HepG2 (cell line): ENCODE data around the gene MTX1. TPM values are rescaled to one million over a fixed set of nuclear protein-coding genes. Genes with fewer than 3 reads are reported as not detected.

Experiments
- CBX1 ChIP-seq: IDR thresholded peaks from one replicate; pipeline ENCODE4 v1.6.1; 2016; ENCODE audit warnings: antibody characterized with exemption, low read depth
- CEBPG ChIP-seq: IDR thresholded peaks from 2 replicates; pipeline ENCODE4 v1.6.1; 2016
- EP300 ChIP-seq, 3 experiments: sonication (generic) in 1 of 3; formaldehyde crosslinking in 1 of 3; IDR thresholded peaks; 2 replicates each; pipeline versions ENCODE4 v1.5.1 to v1.6.1; 2011 to 2020; ENCODE audit warnings: low read depth in 2 of 3, low read length in 2 of 3, borderline replicate concordance in 1 of 3, improper control_type of control experiment in 1 of 3, mild to moderate bottlenecking in 1 of 3, missing genetic modification reagents in 1 of 3, moderate library complexity in 1 of 3
- FOXA3 ChIP-seq: IDR thresholded peaks from 2 replicates; pipeline ENCODE4 v1.6.1; 2016; ENCODE audit warnings: missing genetic modification reagents, missing compliant biosample characterization
- FOXM1 ChIP-seq: sonication (generic); formaldehyde crosslinking; IDR thresholded peaks from 2 replicates; pipeline ENCODE4 v1.5.0; 2020; ENCODE audit warnings: missing genetic modification reagents
- FOXP1 ChIP-seq, 2 experiments: fragments of 450-650 bp in 1 of 2; IDR thresholded peaks; 2 replicates each; pipeline ENCODE4 v1.6.1; 2017 to 2018; ENCODE audit warnings: antibody characterized with exemption in 1 of 2
- GTF3A ChIP-seq: sonication (generic); formaldehyde crosslinking; conservative IDR thresholded peaks from 2 replicates; pipeline ENCODE4 v1.4.0; 2020; ENCODE audit warnings: mild to moderate bottlenecking, missing genetic modification reagents
- HDAC2 ChIP-seq: sonication (generic); formaldehyde crosslinking; IDR thresholded peaks from 2 replicates; pipeline ENCODE4 v1.4.0; 2020; ENCODE audit warnings: missing genetic modification reagents
- MAZ ChIP-seq, 2 experiments: sonication (generic) in 1 of 2; formaldehyde crosslinking in 1 of 2; IDR thresholded peaks; 2 replicates each; pipeline versions ENCODE4 v1.5.0 to v1.6.1; 2012 to 2020; ENCODE audit warnings: low read depth in 2 of 2, mild to moderate bottlenecking in 2 of 2, borderline replicate concordance in 1 of 2, improper control_type of control experiment in 1 of 2, low read length in 1 of 2, missing genetic modification reagents in 1 of 2, moderate library complexity in 1 of 2
- MED13 ChIP-seq: sonication (generic); formaldehyde crosslinking; IDR thresholded peaks from 2 replicates; pipeline ENCODE4 v1.5.0; 2020; ENCODE audit warnings: missing genetic modification reagents
- POGZ ChIP-seq: sonication (generic); formaldehyde crosslinking; IDR thresholded peaks from 2 replicates; pipeline ENCODE4 v1.4.0; 2020; ENCODE audit warnings: mild to moderate bottlenecking, missing genetic modification reagents
- TGIF2 ChIP-seq: IDR thresholded peaks from 2 replicates; pipeline ENCODE4 v1.6.1; 2016; ENCODE audit warnings: control low read depth, missing compliant biosample characterization
- YEATS4 ChIP-seq: sonication (generic); formaldehyde crosslinking; IDR thresholded peaks from 2 replicates; pipeline ENCODE4 v1.4.0; 2020; ENCODE audit warnings: missing genetic modification reagents, borderline replicate concordance
- ZBTB1 ChIP-seq: sonication (generic); formaldehyde crosslinking; IDR thresholded peaks from 2 replicates; pipeline ENCODE4 v1.4.0; 2020; ENCODE audit warnings: missing genetic modification reagents, borderline replicate concordance
- ZEB1 ChIP-seq: IDR thresholded peaks from 2 replicates; pipeline ENCODE4 v1.6.1; 2012; ENCODE audit warnings: mild to moderate bottlenecking, low read depth, inconsistent platforms; ENCODE audit not compliant: insufficient replicate concordance
- ZNF263 ChIP-seq: sonication (generic); formaldehyde crosslinking; IDR thresholded peaks from 2 replicates; pipeline ENCODE4 v1.4.0; 2020; ENCODE audit warnings: missing genetic modification reagents
- ZNF557 ChIP-seq: sonication (generic); formaldehyde crosslinking; IDR thresholded peaks from 2 replicates; pipeline ENCODE4 v1.4.0; 2020; ENCODE audit warnings: missing genetic modification reagents
- ZNF605 ChIP-seq: sonication (generic); formaldehyde crosslinking; IDR thresholded peaks from 2 replicates; pipeline ENCODE4 v1.8.0; 2022; ENCODE audit warnings: mild to moderate bottlenecking, missing genetic modification reagents
- ZXDC ChIP-seq: sonication (generic); formaldehyde crosslinking; IDR thresholded peaks from 2 replicates; pipeline ENCODE4 v1.5.0; 2020; ENCODE audit warnings: mild to moderate bottlenecking, missing genetic modification reagents
- ZZZ3 ChIP-seq: sonication (generic); formaldehyde crosslinking; IDR thresholded peaks from 2 replicates; pipeline ENCODE4 v1.4.0; 2020; ENCODE audit warnings: missing genetic modification reagents, mild to moderate bottlenecking, borderline replicate concordance
- polyA plus RNA-seq, 8 experiments: library from polyadenylated mRNA; depleted of rRNA in 3 of 8; stranded (reverse) in 7 of 8; unstranded in 1 of 8; fragments of >200 nt; fragmentation: Illumina TruSeq in 4 of 8; extraction: Trizol in 4 of 8; gene quantifications; 2 replicates each; pipeline versions ENCODE4 v1.2.1 to v1.2.3, GENCODE V29; 2011 to 2016; ENCODE audit warnings: low read depth in 4 of 8, missing spikeins in 1 of 8, mixed read lengths in 1 of 8; ENCODE audit not compliant: insufficient read depth in 1 of 8
- total RNA-seq, 5 experiments: library from RNA; depleted of rRNA; stranded (reverse); fragments of >200 nt; fragmentation: Illumina TruSeq; extraction: Trizol; gene quantifications; 2 replicates each; pipeline ENCODE4 v1.2.3, GENCODE V29; 2016; ENCODE audit warnings: low read depth in 1 of 5
- TF ChIP-seq, protein P1 (sequence below): sonication (generic); formaldehyde crosslinking; IDR thresholded peaks from 2 replicates; pipeline ENCODE4 v1.5.0; 2020; ENCODE audit warnings: mild to moderate bottlenecking, missing genetic modification reagents
- TF ChIP-seq, protein P2 (sequence below): sonication (generic); formaldehyde crosslinking; IDR thresholded peaks from 2 replicates; pipeline ENCODE4 v1.8.1; 2022; ENCODE audit warnings: low read depth, mild to moderate bottlenecking, missing genetic modification reagents

MTX1 gene
- total and polyA plus RNA-seq, 2 of the 13 experiments (the other 11 are each of a cell fraction or from before 2014, with no cell fraction given) = 64.5 to 72.6 TPM

- TF ChIP-seq ZXDC (CRISPR knock-in tag) = no peak
- TF ChIP-seq ZNF263 (CRISPR knock-in tag) = peak; percentile 54; the same call in 1 of the 2 replicates
- TF ChIP-seq FOXM1 (CRISPR knock-in tag) = no peak
- TF ChIP-seq YEATS4 (CRISPR knock-in tag) = peak; percentile 33; the same call in 1 of the 2 replicates
- peak; percentile 20; the same call in 1 of the 2 replicates for TF ChIP-seq HDAC2 (CRISPR knock-in tag)
- TF ChIP-seq TGIF2 = peak; percentile 39; the same call in 1 of the 2 replicates
- TF ChIP-seq, protein P1, sequence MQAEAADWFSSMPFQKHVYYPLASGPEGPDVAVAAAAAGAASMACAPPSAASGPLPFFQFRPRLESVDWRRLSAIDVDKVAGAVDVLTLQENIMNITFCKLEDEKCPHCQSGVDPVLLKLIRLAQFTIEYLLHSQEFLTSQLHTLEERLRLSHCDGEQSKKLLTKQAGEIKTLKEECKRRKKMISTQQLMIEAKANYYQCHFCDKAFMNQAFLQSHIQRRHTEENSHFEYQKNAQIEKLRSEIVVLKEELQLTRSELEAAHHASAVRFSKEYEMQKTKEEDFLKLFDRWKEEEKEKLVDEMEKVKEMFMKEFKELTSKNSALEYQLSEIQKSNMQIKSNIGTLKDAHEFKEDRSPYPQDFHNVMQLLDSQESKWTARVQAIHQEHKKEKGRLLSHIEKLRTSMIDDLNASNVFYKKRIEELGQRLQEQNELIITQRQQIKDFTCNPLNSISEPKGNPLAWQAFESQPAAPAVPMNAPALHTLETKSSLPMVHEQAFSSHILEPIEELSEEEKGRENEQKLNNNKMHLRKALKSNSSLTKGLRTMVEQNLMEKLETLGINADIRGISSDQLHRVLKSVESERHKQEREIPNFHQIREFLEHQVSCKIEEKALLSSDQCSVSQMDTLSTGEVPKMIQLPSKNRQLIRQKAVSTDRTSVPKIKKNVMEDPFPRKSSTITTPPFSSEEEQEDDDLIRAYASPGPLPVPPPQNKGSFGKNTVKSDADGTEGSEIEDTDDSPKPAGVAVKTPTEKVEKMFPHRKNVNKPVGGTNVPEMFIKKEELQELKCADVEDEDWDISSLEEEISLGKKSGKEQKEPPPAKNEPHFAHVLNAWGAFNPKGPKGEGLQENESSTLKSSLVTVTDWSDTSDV (CRISPR knock-in tag) = no peak
- TF ChIP-seq ZNF605 (CRISPR knock-in tag) = no peak
- TF ChIP-seq, protein P2, sequence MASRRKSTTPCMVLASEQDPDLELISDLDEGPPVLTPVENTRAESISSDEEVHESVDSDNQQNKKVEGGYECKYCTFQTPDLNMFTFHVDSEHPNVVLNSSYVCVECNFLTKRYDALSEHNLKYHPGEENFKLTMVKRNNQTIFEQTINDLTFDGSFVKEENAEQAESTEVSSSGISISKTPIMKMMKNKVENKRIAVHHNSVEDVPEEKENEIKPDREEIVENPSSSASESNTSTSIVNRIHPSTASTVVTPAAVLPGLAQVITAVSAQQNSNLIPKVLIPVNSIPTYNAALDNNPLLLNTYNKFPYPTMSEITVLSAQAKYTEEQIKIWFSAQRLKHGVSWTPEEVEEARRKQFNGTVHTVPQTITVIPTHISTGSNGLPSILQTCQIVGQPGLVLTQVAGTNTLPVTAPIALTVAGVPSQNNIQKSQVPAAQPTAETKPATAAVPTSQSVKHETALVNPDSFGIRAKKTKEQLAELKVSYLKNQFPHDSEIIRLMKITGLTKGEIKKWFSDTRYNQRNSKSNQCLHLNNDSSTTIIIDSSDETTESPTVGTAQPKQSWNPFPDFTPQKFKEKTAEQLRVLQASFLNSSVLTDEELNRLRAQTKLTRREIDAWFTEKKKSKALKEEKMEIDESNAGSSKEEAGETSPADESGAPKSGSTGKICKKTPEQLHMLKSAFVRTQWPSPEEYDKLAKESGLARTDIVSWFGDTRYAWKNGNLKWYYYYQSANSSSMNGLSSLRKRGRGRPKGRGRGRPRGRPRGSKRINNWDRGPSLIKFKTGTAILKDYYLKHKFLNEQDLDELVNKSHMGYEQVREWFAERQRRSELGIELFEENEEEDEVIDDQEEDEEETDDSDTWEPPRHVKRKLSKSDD (CRISPR knock-in tag) = no peak
- TF ChIP-seq ZBTB1 = no peak
- peak; percentile 94 for TF ChIP-seq CEBPG (CRISPR knock-in tag)
- no peak for TF ChIP-seq MAZ (IDR thresholded peaks at IDR 0.05; ENCODE audit: borderline replicate concordance, low read depth, low read length)
- TF ChIP-seq MAZ (CRISPR knock-in tag; IDR thresholded peaks at IDR 0.05; ENCODE audit: low read depth) = 0 out of 2 replicates have a peak, but pooled peaks have one; percentile 27
- no peak for TF ChIP-seq ZEB1
- TF ChIP-seq POGZ (CRISPR knock-in tag) = peak; percentile 37; the same call in 1 of the 2 replicates
- no peak for TF ChIP-seq ZZZ3 (CRISPR knock-in tag)
- TF ChIP-seq FOXA3 = peak; percentile 46; the same call in 1 of the 2 replicates
- no peak for TF ChIP-seq CBX1
- TF ChIP-seq FOXP1 (IDR thresholded peaks at IDR 0.05) = no peak
- TF ChIP-seq FOXP1 (CRISPR knock-in tag; IDR thresholded peaks at IDR 0.05) = 0 out of 2 replicates have a peak, but pooled peaks have one; percentile 27
- TF ChIP-seq ZNF557 (CRISPR knock-in tag) = no peak
- TF ChIP-seq MED13 (CRISPR knock-in tag) = no peak
- TF ChIP-seq EP300 (IDR thresholded peaks at IDR 0.05; ENCODE audit: low read depth in 2 of 2, low read length in 2 of 2) = peak in 1 of 2 experiments; percentile 39; a peak in 1 of 4 replicates
- no peak for TF ChIP-seq EP300 (CRISPR knock-in tag; IDR thresholded peaks at IDR 0.05; ENCODE audit: borderline replicate concordance)
- TF ChIP-seq GTF3A (CRISPR knock-in tag) = no peak
Measured at GRCh38 chr1:155178441-155179111, 29.9 kb upstream of the MTX1 start (continued).
